Cardiac muscle cell (in vitro differentiated cells and primary cell): ENCODE data around the gene LRBA. TPM values are rescaled to one million over a fixed set of nuclear protein-coding genes. Genes with fewer than 3 reads are reported as not detected.
"Not testable (repeated sequence)": the region's sequence is repeated elsewhere in the genome, so short reads cannot be mapped to it uniquely, and the experiment has no call there.

Source experiments
- DNase-seq, 2 donors: peaks; one replicate each; pipeline versions ENCODE4 v3.0.0 to v3.0.0-alpha.2; 2010 to 2017; ENCODE audit warnings: low read depth in 1 of 2, low spot score in 1 of 2
- H3K27ac ChIP-seq: fragments of 200-600 bp; sonication (generic); 2 replicates; pipeline ENCODE4 v1.5.1; 2016
- H3K27me3 ChIP-seq: fragments of 200-600 bp; sonication (generic); 2 replicates; pipeline ENCODE4 v1.6.0; 2016; ENCODE audit warnings: control low read depth
- H3K36me3 ChIP-seq: fragments of 200-600 bp; sonication (generic); 2 replicates; pipeline ENCODE4 v1.5.1; 2016; ENCODE audit warnings: control low read depth
- H3K4me1 ChIP-seq: fragments of 200-600 bp; sonication (generic); 2 replicates; pipeline ENCODE4 v1.8.1; 2017; ENCODE audit warnings: low read depth, mild to moderate bottlenecking, mixed run types
- H3K4me3 ChIP-seq: fragments of 200-600 bp; sonication (generic); 2 replicates; pipeline ENCODE4 v1.5.1; 2016; ENCODE audit warnings: mild to moderate bottlenecking
- H3K9me3 ChIP-seq: fragments of 200-600 bp; sonication (generic); 2 replicates; pipeline ENCODE4 v1.5.1; 2017; ENCODE audit warnings: low read depth, mild to moderate bottlenecking, control low read depth
- polyA plus RNA-seq: library from polyadenylated mRNA; unstranded; fragments of >200 nt; fragmentation: Nextera tagmentation; extraction: Ambion mirVana; gene quantifications from 2 replicates; pipeline ENCODE4 v1.2.1, GENCODE V29; 2016
- total RNA-seq: library from RNA; depleted of rRNA; stranded (reverse); fragments of >200 nt; gene quantifications from 2 replicates; pipeline ENCODE4 v1.2.3, GENCODE V29; 2016
- TF ChIP-seq, protein P1 (sequence below): IDR thresholded peaks from 2 replicates; pipeline ENCODE4 v1.5.1; 2012; ENCODE audit warnings: low read depth, mild to moderate bottlenecking, low read length

The LRBA gene
- total and polyA plus RNA-seq, 2 experiments from 2014 or later: 17.7 to 58.8 TPM

DNA sequence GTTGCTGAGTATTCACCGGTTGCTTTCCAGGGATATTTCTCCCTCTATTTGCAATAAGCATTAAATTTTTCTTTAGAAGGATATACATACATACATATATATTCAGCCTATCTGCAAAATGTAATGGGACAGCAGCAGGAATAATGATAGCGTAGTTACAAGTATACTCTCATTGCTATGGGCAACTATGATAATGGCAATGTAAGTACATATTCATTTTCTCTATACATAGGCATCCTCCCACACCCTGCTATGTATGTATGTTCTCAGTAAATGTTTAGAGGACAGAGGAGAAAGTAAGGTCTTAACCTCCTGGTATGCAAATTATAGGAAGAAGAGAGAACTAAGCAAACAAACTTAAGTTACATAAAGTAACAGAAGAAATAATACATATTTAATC, 452.8 kb downstream of the LRBA start:
- H3K4me3 ChIP-seq: no peak overlapping the region
- H3K27me3 ChIP-seq: no peaks in the 10 kb centered on the region
- H3K4me1 ChIP-seq: no peaks in the 10 kb centered on the region
- H3K9me3 ChIP-seq: no peaks in the 10 kb centered on the region
- no peak for DNase-seq
- no peaks in the 10 kb centered on the region for H3K36me3 ChIP-seq
- TF ChIP-seq, protein P1, sequence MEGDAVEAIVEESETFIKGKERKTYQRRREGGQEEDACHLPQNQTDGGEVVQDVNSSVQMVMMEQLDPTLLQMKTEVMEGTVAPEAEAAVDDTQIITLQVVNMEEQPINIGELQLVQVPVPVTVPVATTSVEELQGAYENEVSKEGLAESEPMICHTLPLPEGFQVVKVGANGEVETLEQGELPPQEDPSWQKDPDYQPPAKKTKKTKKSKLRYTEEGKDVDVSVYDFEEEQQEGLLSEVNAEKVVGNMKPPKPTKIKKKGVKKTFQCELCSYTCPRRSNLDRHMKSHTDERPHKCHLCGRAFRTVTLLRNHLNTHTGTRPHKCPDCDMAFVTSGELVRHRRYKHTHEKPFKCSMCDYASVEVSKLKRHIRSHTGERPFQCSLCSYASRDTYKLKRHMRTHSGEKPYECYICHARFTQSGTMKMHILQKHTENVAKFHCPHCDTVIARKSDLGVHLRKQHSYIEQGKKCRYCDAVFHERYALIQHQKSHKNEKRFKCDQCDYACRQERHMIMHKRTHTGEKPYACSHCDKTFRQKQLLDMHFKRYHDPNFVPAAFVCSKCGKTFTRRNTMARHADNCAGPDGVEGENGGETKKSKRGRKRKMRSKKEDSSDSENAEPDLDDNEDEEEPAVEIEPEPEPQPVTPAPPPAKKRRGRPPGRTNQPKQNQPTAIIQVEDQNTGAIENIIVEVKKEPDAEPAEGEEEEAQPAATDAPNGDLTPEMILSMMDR: no peak
- H3K27ac ChIP-seq: no peak overlapping the region

DNA sequence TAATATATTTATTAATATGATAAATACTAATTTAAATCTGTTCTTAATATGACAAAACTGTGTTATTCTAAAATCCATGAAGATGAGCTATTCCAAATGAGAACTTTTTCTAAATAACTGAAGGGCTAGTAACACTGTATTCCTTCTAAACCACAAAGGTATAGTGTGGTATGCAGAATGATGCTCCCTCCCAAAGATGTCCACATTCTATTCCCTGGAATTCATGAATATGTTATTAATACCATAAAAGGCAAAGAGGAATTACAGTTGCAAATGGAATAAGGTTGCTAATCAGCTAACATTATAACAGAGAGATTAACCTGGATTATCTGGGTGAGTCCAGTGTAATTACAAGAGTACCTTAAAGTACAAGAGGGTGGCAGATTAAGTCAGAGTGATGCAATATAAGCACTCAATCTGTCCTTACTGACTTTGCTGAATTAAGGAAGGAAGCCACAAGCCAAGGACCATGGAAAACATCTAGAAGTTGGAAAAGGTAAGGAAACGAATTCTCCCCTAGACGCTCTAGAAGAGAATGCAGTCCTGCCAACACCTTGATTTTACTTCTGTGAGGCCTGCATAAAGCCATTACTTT, 453.8 kb downstream of the LRBA start:
- Histone ChIP-seq H3K36me3 (no peaks in the 10 kb centered on the region), H3K9me3 (no peaks in the 10 kb centered on the region), H3K4me3 (no peak overlapping the region), H3K27ac (no peak overlapping the region), H3K4me1 (no peaks in the 10 kb centered on the region), H3K27me3 (no peaks in the 10 kb centered on the region)
- TF ChIP-seq, protein P1: no peak
- no peak for DNase-seq

DNA sequence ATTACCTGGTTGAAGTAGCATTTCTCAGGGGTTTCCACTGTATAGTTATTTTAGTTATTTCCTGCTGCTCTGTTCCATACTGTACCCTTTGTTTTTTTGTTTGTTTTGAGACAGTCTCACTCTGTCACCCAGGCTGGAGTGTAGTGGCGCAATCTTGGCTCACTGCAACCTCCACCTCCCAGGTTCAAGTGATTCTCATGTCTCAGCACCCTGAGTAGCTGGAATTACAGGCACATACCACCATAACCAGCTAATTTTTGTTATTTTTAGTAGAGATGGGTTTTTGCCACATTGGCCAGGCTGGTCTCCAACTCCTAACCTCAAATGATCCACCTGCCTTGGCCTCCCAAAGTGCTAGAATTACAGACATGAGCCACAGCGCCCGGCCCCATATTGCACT, 457.3 kb downstream of the LRBA start:
- DNase-seq, H3K4me3 ChIP-seq, H3K36me3 ChIP-seq: not testable (repeated sequence)

DNA sequence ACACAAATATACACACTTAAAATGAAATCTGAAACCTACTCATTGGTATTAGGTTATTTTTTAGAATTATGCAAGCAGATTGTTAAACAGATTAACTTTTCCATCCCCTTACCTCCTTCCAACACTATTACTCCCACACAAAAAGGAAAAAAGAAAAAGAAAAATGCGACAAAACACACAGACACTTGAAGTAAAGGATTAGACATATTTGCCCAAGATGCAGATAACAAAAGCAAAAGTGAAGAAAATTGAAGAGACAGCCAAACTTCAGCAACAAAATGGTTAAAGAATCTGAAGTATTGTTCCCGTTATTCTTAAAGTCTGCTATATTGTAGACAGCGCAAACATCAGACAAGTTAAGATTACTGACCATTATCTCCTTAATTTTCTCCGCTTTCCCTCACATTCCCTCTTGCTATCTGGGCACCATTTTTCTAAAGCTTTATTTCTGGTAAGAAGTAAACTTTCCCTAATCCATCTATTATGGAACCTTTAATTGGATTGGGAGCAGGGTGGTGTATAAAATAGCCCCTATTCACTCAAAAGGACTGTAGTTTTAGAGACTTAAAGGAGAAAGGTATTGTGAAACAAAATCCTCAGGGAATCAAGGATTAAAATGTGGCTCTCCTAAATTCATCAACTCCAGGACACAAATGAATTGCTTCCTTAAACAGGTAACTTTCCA, 467.8 kb downstream of the LRBA start:
- H3K27ac ChIP-seq: no peak overlapping the region
- H3K9me3 ChIP-seq: no peaks in the 10 kb centered on the region
- TF ChIP-seq, protein P1: no peak
- no peak overlapping the region for H3K4me3 ChIP-seq
- DNase-seq: no peak
- no peaks in the 10 kb centered on the region for H3K36me3 ChIP-seq
- H3K27me3 ChIP-seq: no peaks in the 10 kb centered on the region
- no peaks in the 10 kb centered on the region for H3K4me1 ChIP-seq

More for the DNA sequence above, 457.3 kb downstream of the LRBA start:
- H3K9me3 ChIP-seq, H3K27me3 ChIP-seq, H3K27ac ChIP-seq, H3K4me1 ChIP-seq: not testable (repeated sequence)

DNA sequence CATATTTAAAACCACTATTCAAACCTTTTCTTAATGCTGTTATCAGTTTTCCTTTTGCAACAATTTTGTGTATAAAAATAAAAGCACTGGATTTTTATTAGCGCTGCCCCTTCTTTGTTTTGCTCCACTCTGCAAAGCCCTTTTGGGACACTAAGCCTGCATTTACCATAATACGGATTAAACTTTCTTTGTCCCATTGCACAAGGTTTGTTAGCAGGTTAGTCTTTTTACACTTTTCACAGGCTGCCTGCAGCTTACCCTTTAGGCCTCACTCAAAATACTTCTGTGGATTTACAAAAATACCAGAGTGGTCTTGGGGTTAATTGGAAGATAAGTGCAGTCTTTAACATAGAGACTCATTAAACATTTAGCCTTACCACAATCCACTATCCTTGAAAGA, 468.8 kb downstream of the LRBA start:
- Histone ChIP-seq H3K36me3 (no peaks in the 10 kb centered on the region), H3K9me3 (no peaks in the 10 kb centered on the region), H3K4me1 (peaks cover 2% of the 10 kb centered on the region), H3K27ac (no peak overlapping the region), H3K4me3 (no peak overlapping the region), H3K27me3 (no peaks in the 10 kb centered on the region)
- no peak for DNase-seq
- TF ChIP-seq, protein P1: no peak

DNA sequence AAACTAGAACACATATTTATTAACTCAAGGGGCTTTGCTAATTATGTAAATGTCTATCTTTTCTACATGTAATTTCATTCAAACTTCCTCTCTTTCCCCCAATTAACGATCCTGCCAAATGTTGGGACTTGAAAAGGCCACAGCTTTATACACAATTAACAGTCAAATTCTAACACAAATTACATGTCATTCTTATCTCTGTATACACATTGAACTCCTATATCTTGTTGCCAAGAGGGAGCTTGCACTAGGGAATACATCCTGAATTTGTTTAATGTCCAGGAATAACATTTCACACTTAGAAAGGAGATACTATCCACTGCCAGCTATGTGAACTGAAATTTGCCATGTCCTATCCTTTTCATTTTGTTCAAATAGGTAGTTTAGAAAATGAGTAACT, 472.0 kb downstream of the LRBA start:
- DNase-seq: no peak
- TF ChIP-seq, protein P1: no peak
- Histone ChIP-seq H3K4me1 (peaks cover 4% of the 10 kb centered on the region), H3K9me3 (no peaks in the 10 kb centered on the region), H3K27me3 (no peaks in the 10 kb centered on the region), H3K4me3 (no peak overlapping the region), H3K36me3 (no peaks in the 10 kb centered on the region), H3K27ac (no peak overlapping the region)
